Measurements from ENCODE around the gene XRCC5. TPM values are rescaled to one million over a fixed set of nuclear protein-coding genes. Genes with fewer than 3 reads are reported as not detected.
A peak's percentile ranks its signal among the peaks of the same experiment; 100 is the strongest.

XRCC5 gene
- total RNA-seq, 6 experiments from 2014 or later: 92.0 to 131 (median 106) TPM

GRCh38 chr2:216082805-216083204 is 26.3 kb upstream of the XRCC5 start:
- no peaks in the 10 kb centered on the region for H3K27me3 ChIP-seq
- no peaks in the 10 kb centered on the region for H3K9me3 ChIP-seq
- H3K36me3 ChIP-seq: no peaks in the 10 kb centered on the region
- ATAC-seq (no peak), DNase-seq (no peak)
- H3K27ac ChIP-seq: no peak overlapping the region
- H3K4me1 ChIP-seq: peaks cover 0 to 54% (median 12%) of the 10 kb centered on the region in 4 donors
- intact Hi-C loops (cut with DNase I): no loop called here
- no peak overlapping the region for H3K4me3 ChIP-seq
- WGBS (ENCODE audit: insufficient coverage, low coverage, low lambda C conversion rate, missing lambda C conversion rate): 45% methylated on average over 3 of the region's 3 CpGs
- no peak for TF ChIP-seq POLR2A (IDR thresholded peaks at IDR 0.05)
- TF ChIP-seq, protein P1, sequence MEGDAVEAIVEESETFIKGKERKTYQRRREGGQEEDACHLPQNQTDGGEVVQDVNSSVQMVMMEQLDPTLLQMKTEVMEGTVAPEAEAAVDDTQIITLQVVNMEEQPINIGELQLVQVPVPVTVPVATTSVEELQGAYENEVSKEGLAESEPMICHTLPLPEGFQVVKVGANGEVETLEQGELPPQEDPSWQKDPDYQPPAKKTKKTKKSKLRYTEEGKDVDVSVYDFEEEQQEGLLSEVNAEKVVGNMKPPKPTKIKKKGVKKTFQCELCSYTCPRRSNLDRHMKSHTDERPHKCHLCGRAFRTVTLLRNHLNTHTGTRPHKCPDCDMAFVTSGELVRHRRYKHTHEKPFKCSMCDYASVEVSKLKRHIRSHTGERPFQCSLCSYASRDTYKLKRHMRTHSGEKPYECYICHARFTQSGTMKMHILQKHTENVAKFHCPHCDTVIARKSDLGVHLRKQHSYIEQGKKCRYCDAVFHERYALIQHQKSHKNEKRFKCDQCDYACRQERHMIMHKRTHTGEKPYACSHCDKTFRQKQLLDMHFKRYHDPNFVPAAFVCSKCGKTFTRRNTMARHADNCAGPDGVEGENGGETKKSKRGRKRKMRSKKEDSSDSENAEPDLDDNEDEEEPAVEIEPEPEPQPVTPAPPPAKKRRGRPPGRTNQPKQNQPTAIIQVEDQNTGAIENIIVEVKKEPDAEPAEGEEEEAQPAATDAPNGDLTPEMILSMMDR (IDR thresholded peaks at IDR 0.05): no peak

DNA sequence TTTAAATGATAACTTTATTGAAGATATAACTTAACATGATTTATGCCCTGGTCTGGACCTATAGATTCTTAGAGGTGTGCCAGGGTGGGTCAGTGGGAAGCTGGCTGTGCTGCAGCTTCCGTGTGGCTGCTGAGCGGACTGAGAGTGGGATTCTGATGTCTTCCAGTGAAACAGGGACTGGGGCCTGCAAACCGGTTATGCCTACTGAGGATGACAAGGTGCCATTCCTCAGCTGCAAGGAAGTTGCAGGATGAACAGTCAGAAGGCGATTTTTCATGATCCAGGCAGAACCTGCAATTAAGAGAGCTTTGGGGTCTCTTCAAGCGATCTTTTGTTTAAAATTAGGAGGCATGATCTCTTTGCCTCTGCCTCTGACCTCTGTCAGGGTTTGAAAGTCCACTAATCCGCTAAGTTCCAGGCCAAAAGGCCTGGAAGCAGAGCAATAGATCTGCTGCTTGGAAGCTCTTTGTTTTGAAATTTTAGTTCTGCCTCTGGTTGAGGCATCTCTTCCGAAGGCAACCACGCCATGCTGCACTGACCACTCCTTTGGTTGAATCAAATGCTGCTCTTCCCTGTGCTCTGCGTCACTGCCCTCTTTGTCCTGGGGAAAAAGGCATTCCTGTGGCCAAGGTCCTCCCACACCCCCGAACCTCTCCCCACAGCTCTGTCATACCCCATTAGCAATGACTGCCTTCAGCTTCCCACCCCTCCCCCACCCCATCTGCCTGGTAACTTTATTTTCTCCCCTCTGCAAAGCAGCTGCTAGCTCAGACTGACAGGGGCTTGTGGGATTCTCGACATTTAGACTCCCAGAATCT is 25.5 kb upstream of the XRCC5 start:
- TF ChIP-seq, protein P1 (IDR thresholded peaks at IDR 0.05): no peak
- no peak for TF ChIP-seq POLR2A (IDR thresholded peaks at IDR 0.05)
- ATAC-seq: peak in 1 of 4 donors; percentile 3
- no peak for DNase-seq
- intact Hi-C loops (cut with DNase I): no loop called here
- Histone ChIP-seq H3K27me3 (no peaks in the 10 kb centered on the region), H3K27ac (no peak overlapping the region), H3K9me3 (no peaks in the 10 kb centered on the region), H3K4me1 (peaks cover 0 to 58% (median 12%) of the 10 kb centered on the region in 4 donors), H3K36me3 (no peaks in the 10 kb centered on the region), H3K4me3 (no peak overlapping the region)
- WGBS (ENCODE audit: insufficient coverage, low coverage, low lambda C conversion rate, missing lambda C conversion rate): 65% methylated on average over 8 of the region's 11 CpGs

- peak overlapping the region in 1 of 3 donors; percentile 5 for H3K27ac ChIP-seq
- H3K4me3 ChIP-seq: no peak overlapping the region
- no peaks in the 10 kb centered on the region for H3K36me3 ChIP-seq
- H3K4me1 ChIP-seq: peaks cover 0 to 58% (median 12%) of the 10 kb centered on the region in 4 donors
- DNase-seq: no peak
- no peaks in the 10 kb centered on the region for H3K9me3 ChIP-seq
- ATAC-seq: no peak
- WGBS (ENCODE audit: insufficient coverage, low coverage, low lambda C conversion rate, missing lambda C conversion rate): 67% methylated on average over 3 of the region's 3 CpGs
- intact Hi-C loops (cut with DNase I): no loop called here
- H3K27me3 ChIP-seq: no peaks in the 10 kb centered on the region
- TF ChIP-seq, protein P1 (IDR thresholded peaks at IDR 0.05): no peak
- no peak for TF ChIP-seq POLR2A (IDR thresholded peaks at IDR 0.05)
Measured at GRCh38 chr2:216084547-216084946, 24.6 kb upstream of the XRCC5 start.

DNA sequence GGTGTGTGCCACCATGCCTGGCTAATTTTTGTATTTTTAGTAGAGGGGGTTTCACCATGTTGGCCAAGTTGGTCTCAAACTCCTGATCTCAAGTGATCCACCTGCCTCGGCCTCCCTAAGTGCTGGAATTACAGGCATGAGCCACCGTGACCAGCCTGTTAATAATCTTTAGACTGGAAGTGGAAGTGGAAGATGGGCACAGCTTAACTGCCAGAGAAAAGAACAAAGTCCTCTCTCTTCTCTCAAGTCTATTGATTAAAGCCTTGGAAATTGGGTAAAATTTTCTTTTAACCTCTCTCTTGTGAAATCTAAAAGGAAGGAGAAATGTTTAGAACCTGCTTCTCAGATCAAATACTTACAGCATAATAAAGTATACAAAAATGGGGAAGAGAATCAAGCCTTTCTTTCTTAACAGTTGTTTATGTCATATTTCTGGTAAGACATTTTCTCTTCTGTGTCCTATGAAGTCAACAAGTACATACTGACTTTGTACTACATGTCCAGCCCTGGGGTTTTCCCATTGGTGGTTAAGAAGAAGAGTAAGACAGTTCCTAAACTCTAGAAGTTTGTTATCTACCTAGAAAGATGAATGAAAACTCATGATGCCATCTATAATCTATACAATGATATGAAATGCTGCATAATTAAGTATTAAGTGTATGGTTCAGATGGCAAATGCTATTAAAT is 22.8 kb upstream of the XRCC5 start:
- no peaks in the 10 kb centered on the region for H3K9me3 ChIP-seq

More for the DNA sequence above, 22.8 kb upstream of the XRCC5 start:
- ATAC-seq (no peak), DNase-seq (no peak)
- no peaks in the 10 kb centered on the region for H3K36me3 ChIP-seq
- intact Hi-C loops (cut with DNase I): no loop called here
- H3K27ac ChIP-seq: peak overlapping the region in 2 of 3 donors; percentile 19 to 33
- H3K27me3 ChIP-seq: no peaks in the 10 kb centered on the region
- WGBS (ENCODE audit: insufficient coverage, low coverage, low lambda C conversion rate, missing lambda C conversion rate): 32% methylated on average over 2 of the region's 2 CpGs
- TF ChIP-seq POLR2A (IDR thresholded peaks at IDR 0.05): no peak
- TF ChIP-seq, protein P1 (IDR thresholded peaks at IDR 0.05): no peak
- H3K4me1 ChIP-seq: peaks cover 0 to 58% (median 12%) of the 10 kb centered on the region in 4 donors
- no peak overlapping the region for H3K4me3 ChIP-seq
